ENCODE measurements around the gene EIF3F.

GRCh38 chr11:8034604-8035190, 47.6 kb downstream of the EIF3F start:
- TF ChIP-seq CTCF (IDR thresholded peaks at IDR 0.05) (no peak), POLR2A (IDR thresholded peaks at IDR 0.05) (no peak)
